Measurements from ENCODE around the gene CRHBP. TPM values are rescaled to one million over a fixed set of nuclear protein-coding genes. Genes with fewer than 3 reads are reported as not detected.

Gene CRHBP
- total RNA-seq, 1 donor from 2014 or later = 4.7 TPM

- TF ChIP-seq CTCF (IDR thresholded peaks at IDR 0.05; ENCODE audit: insufficient read depth, low read depth, low read length) (no peak), EZH2 (IDR thresholded peaks at IDR 0.05; ENCODE audit: insufficient read depth, low read length) (no peak)
- no peak overlapping the region for H2AFZ ChIP-seq (ENCODE audit: low read depth, low read length)
- Mint-ChIP-seq H3K27ac (ENCODE audit: unreplicated experiment) (no peak overlapping the region), H3K9me3 (ENCODE audit: unreplicated experiment) (no peaks in the 10 kb centered on the region), H3K4me1 (ENCODE audit: low read depth, unreplicated experiment) (peaks cover 5% of the 10 kb centered on the region), H3K4me3 (ENCODE audit: unreplicated experiment) (no peak overlapping the region), H3K36me3 (ENCODE audit: low read depth, unreplicated experiment) (no peaks in the 10 kb centered on the region), H3K27me3 (ENCODE audit: low read depth, unreplicated experiment) (no peaks in the 10 kb centered on the region)
- H3K4me2 ChIP-seq (ENCODE audit: low read length) = no peak overlapping the region
- H3K79me2 ChIP-seq (ENCODE audit: insufficient read depth, low read length) = no peaks in the 10 kb centered on the region
- no peak overlapping the region for H3K4me3 ChIP-seq (ENCODE audit: insufficient read depth, low read depth, low read length)
- DNase-seq (ENCODE audit: low read depth) = no peak
- no peaks in the 10 kb centered on the region for H3K36me3 ChIP-seq (ENCODE audit: insufficient read depth, low read length)
- no peaks in the 10 kb centered on the region for H4K20me1 ChIP-seq (ENCODE audit: insufficient read depth, low read length)
- no peaks in the 10 kb centered on the region for H3K4me1 ChIP-seq (ENCODE audit: insufficient read depth, low read length)
- FAIRE-seq = no peak
- H3K9ac ChIP-seq (ENCODE audit: low read length) = no peak overlapping the region
- no peaks in the 10 kb centered on the region for H3K9me3 ChIP-seq (ENCODE audit: insufficient read depth, low read depth, low read length)
- no peak overlapping the region for H3K27ac ChIP-seq (ENCODE audit: low read depth, low read length)
- H3K27me3 ChIP-seq (ENCODE audit: insufficient read depth, low read length) = no peaks in the 10 kb centered on the region
Observed at GRCh38 chr5:76972689-76973088, 19.8 kb downstream of the CRHBP start.

GRCh38 chr5:76974785-76975184, 21.9 kb downstream of the CRHBP start:
- H3K27ac Mint-ChIP-seq (ENCODE audit: unreplicated experiment) = no peak overlapping the region
- no peaks in the 10 kb centered on the region for H4K20me1 ChIP-seq (ENCODE audit: insufficient read depth, low read length)
- no peak overlapping the region for H3K27ac ChIP-seq (ENCODE audit: low read depth, low read length)
- no peaks in the 10 kb centered on the region for H3K36me3 ChIP-seq (ENCODE audit: insufficient read depth, low read length)
- no peak overlapping the region for H2AFZ ChIP-seq (ENCODE audit: low read depth, low read length)
- H3K9ac ChIP-seq (ENCODE audit: low read length) = no peak overlapping the region
- FAIRE-seq (no peak), DNase-seq (ENCODE audit: low read depth) (no peak)
- TF ChIP-seq EZH2 (IDR thresholded peaks at IDR 0.05; ENCODE audit: insufficient read depth, low read length) (no peak), CTCF (IDR thresholded peaks at IDR 0.05; ENCODE audit: insufficient read depth, low read depth, low read length) (no peak)
- no peaks in the 10 kb centered on the region for H3K79me2 ChIP-seq (ENCODE audit: insufficient read depth, low read length)
- no peaks in the 10 kb centered on the region for H3K9me3 Mint-ChIP-seq (ENCODE audit: unreplicated experiment)
- no peaks in the 10 kb centered on the region for H3K9me3 ChIP-seq (ENCODE audit: insufficient read depth, low read depth, low read length)
- peaks cover 8% of the 10 kb centered on the region for H3K4me1 Mint-ChIP-seq (ENCODE audit: low read depth, unreplicated experiment)
- no peaks in the 10 kb centered on the region for H3K36me3 Mint-ChIP-seq (ENCODE audit: low read depth, unreplicated experiment)
- no peaks in the 10 kb centered on the region for H3K27me3 Mint-ChIP-seq (ENCODE audit: low read depth, unreplicated experiment)
- no peaks in the 10 kb centered on the region for H3K27me3 ChIP-seq (ENCODE audit: insufficient read depth, low read length)
- H3K4me2 ChIP-seq (ENCODE audit: low read length) = no peak overlapping the region
- H3K4me3 Mint-ChIP-seq (ENCODE audit: unreplicated experiment) = no peak overlapping the region
- no peak overlapping the region for H3K4me3 ChIP-seq (ENCODE audit: insufficient read depth, low read depth, low read length)
- no peaks in the 10 kb centered on the region for H3K4me1 ChIP-seq (ENCODE audit: insufficient read depth, low read length)

- no peaks in the 10 kb centered on the region for H3K27me3 ChIP-seq (ENCODE audit: insufficient read depth, low read length)
- no peak for DNase-seq (ENCODE audit: low read depth)
- H3K9ac ChIP-seq (ENCODE audit: low read length) = no peak overlapping the region
- no peaks in the 10 kb centered on the region for H3K4me1 ChIP-seq (ENCODE audit: insufficient read depth, low read length)
- H3K36me3 ChIP-seq (ENCODE audit: insufficient read depth, low read length) = no peaks in the 10 kb centered on the region
- Mint-ChIP-seq H3K36me3 (ENCODE audit: low read depth, unreplicated experiment) (no peaks in the 10 kb centered on the region), H3K9me3 (ENCODE audit: unreplicated experiment) (no peaks in the 10 kb centered on the region), H3K4me3 (ENCODE audit: unreplicated experiment) (no peak overlapping the region), H3K27ac (ENCODE audit: unreplicated experiment) (no peak overlapping the region), H3K27me3 (ENCODE audit: low read depth, unreplicated experiment) (no peaks in the 10 kb centered on the region), H3K4me1 (ENCODE audit: low read depth, unreplicated experiment) (peaks cover 3% of the 10 kb centered on the region)
- no peak overlapping the region for H3K27ac ChIP-seq (ENCODE audit: low read depth, low read length)
- FAIRE-seq = no peak
- no peaks in the 10 kb centered on the region for H3K9me3 ChIP-seq (ENCODE audit: insufficient read depth, low read depth, low read length)
- no peak overlapping the region for H3K4me2 ChIP-seq (ENCODE audit: low read length)
- no peak overlapping the region for H2AFZ ChIP-seq (ENCODE audit: low read depth, low read length)
- no peak overlapping the region for H3K4me3 ChIP-seq (ENCODE audit: insufficient read depth, low read depth, low read length)
- no peaks in the 10 kb centered on the region for H4K20me1 ChIP-seq (ENCODE audit: insufficient read depth, low read length)
- TF ChIP-seq EZH2 (IDR thresholded peaks at IDR 0.05; ENCODE audit: insufficient read depth, low read length) = no peak
- no peak for TF ChIP-seq CTCF (IDR thresholded peaks at IDR 0.05; ENCODE audit: insufficient read depth, low read depth, low read length)
- no peaks in the 10 kb centered on the region for H3K79me2 ChIP-seq (ENCODE audit: insufficient read depth, low read length)
Observed at GRCh38 chr5:76978869-76979268, 26.0 kb downstream of the CRHBP start.

Data from astrocyte (in vitro differentiated cells and primary cell).